H9 (cell line): ENCODE results near the gene CYSTM1. TPM values are rescaled to one million over a fixed set of nuclear protein-coding genes. Genes with fewer than 3 reads are reported as not detected.

ENCODE experiments used
- DNase-seq: peaks from one replicate; pipeline ENCODE4 v3.0.0-alpha.2; 2017
- H2AFZ ChIP-seq: one replicate; pipeline ENCODE4 v1.6.1; 2013; ENCODE audit warnings: mild to moderate bottlenecking, low read length, control low read depth, moderate library complexity
- H2AK5ac ChIP-seq: 2 replicates; pipeline ENCODE4 v1.6.1; 2013; ENCODE audit warnings: low read length, control low read depth, mixed read lengths; ENCODE audit not compliant: insufficient read length
- H2BK120ac ChIP-seq: one replicate; pipeline ENCODE4 v1.6.1; 2013; ENCODE audit warnings: low read depth, mild to moderate bottlenecking, low read length, control low read depth, inconsistent platforms; ENCODE audit not compliant: poor library complexity, severe bottlenecking
- H2BK12ac ChIP-seq: 2 replicates; pipeline ENCODE4 v1.6.1; 2013; ENCODE audit warnings: low read length, control low read depth, mixed read lengths, low read depth; ENCODE audit not compliant: insufficient read length
- H2BK15ac ChIP-seq: 2 replicates; pipeline ENCODE4 v1.6.1; 2013; ENCODE audit warnings: low read depth, low read length, control low read depth
- H2BK20ac ChIP-seq: one replicate; pipeline ENCODE4 v1.6.1; 2013; ENCODE audit warnings: low read depth, mild to moderate bottlenecking, low read length, control low read depth, inconsistent platforms; ENCODE audit not compliant: poor library complexity, severe bottlenecking
- H2BK5ac ChIP-seq: 2 replicates; pipeline ENCODE4 v1.6.1; 2013; ENCODE audit warnings: low read length, control low read depth, mixed read lengths; ENCODE audit not compliant: insufficient read length
- H3K14ac ChIP-seq: 2 replicates; pipeline ENCODE4 v1.6.1; 2013; ENCODE audit warnings: low read length, control low read depth; ENCODE audit not compliant: insufficient read depth
- H3K18ac ChIP-seq: 2 replicates; pipeline ENCODE4 v1.6.1; 2013; ENCODE audit warnings: low read depth, mild to moderate bottlenecking, mixed read lengths, low read length, control low read depth; ENCODE audit not compliant: insufficient read length
- H3K23ac ChIP-seq: 2 replicates; pipeline ENCODE4 v1.6.1; 2013; ENCODE audit warnings: low read length, control low read depth, mixed read lengths, low read depth; ENCODE audit not compliant: insufficient read length
- H3K23me2 ChIP-seq: 2 replicates; pipeline ENCODE4 v1.6.1; 2013; ENCODE audit warnings: low read depth, mild to moderate bottlenecking, mixed read lengths, low read length, control low read depth; ENCODE audit not compliant: insufficient read length, poor library complexity, severe bottlenecking
- H3K27ac ChIP-seq: 2 replicates; pipeline ENCODE4 v1.5.1; 2013; ENCODE audit warnings: low read length, control low read depth, mixed read lengths, low read depth; ENCODE audit not compliant: insufficient read length
- H3K27me3 ChIP-seq: 2 replicates; pipeline ENCODE4 v1.6.1; 2013; ENCODE audit warnings: low read length, control low read depth, inconsistent platforms; ENCODE audit not compliant: insufficient read depth
- H3K4ac ChIP-seq: 2 replicates; pipeline ENCODE4 v1.6.1; 2013; ENCODE audit warnings: low read depth, mild to moderate bottlenecking, control low read depth, inconsistent platforms, low read length, moderate library complexity
- H3K4me1 ChIP-seq: 2 replicates; pipeline ENCODE4 v1.6.1; 2013; ENCODE audit warnings: low read length, control low read depth, inconsistent platforms; ENCODE audit not compliant: insufficient read depth
- H3K4me2 ChIP-seq: 2 replicates; pipeline ENCODE4 v1.6.1; 2013; ENCODE audit warnings: low read length, control low read depth, mixed read lengths; ENCODE audit not compliant: insufficient read length, insufficient read depth
- H3K56ac ChIP-seq: 2 replicates; pipeline ENCODE4 v1.6.1; 2013; ENCODE audit warnings: low read depth, mild to moderate bottlenecking, mixed read lengths, low read length, control low read depth; ENCODE audit not compliant: insufficient read length
- H3K79me1 ChIP-seq: 2 replicates; pipeline ENCODE4 v1.6.1; 2013; ENCODE audit warnings: low read depth, mild to moderate bottlenecking, moderate library complexity, low read length, control low read depth, inconsistent platforms; ENCODE audit not compliant: insufficient read depth, poor library complexity, severe bottlenecking
- H3K79me2 ChIP-seq: 2 replicates; pipeline ENCODE4 v1.6.1; 2013; ENCODE audit warnings: low read length, control low read depth, inconsistent platforms; ENCODE audit not compliant: insufficient read depth
- H3K9ac ChIP-seq: 2 replicates; pipeline ENCODE4 v1.6.1; 2013; ENCODE audit warnings: low read length, control low read depth, mixed read lengths; ENCODE audit not compliant: insufficient read length; ENCODE audit errors: extremely low read depth
- H3K9me3 ChIP-seq: one replicate; pipeline ENCODE4 v1.6.1; 2013; ENCODE audit warnings: low read depth, low read length, inconsistent platforms; ENCODE audit not compliant: control insufficient read depth
- H3T11ph ChIP-seq: one replicate; pipeline ENCODE4 v1.6.1; 2013; ENCODE audit warnings: mild to moderate bottlenecking, low read length, control low read depth, inconsistent platforms
- H4K20me1 ChIP-seq: one replicate; pipeline ENCODE4 v1.6.1; 2013; ENCODE audit not compliant: control insufficient read depth, insufficient read length, insufficient read depth
- H4K5ac ChIP-seq: 2 replicates; pipeline ENCODE4 v1.6.1; 2013; ENCODE audit warnings: low read depth, mild to moderate bottlenecking, mixed read lengths, low read length, control low read depth; ENCODE audit not compliant: insufficient read length
- H4K8ac ChIP-seq: replicated peaks from 2 replicates; pipeline ENCODE4 v1.6.1; 2013; ENCODE audit warnings: low read length, control low read depth, mixed read lengths, low read depth; ENCODE audit not compliant: insufficient read length
- H4K91ac ChIP-seq: 2 replicates; pipeline ENCODE4 v1.6.1; 2013; ENCODE audit warnings: low read depth, mild to moderate bottlenecking, moderate library complexity, mixed read lengths, low read length, control low read depth; ENCODE audit not compliant: insufficient read length
- H3K27ac Mint-ChIP-seq, 3 experiments: 2 replicates in 2 of 3; 3 replicates in 1 of 3; pipeline ENCODE4 v1.8.0; 2020 to 2021; ENCODE audit warnings: mixed read lengths in 3 of 3, mild to moderate bottlenecking in 1 of 3, moderate library complexity in 1 of 3
- H3K27me3 Mint-ChIP-seq: 2 replicates; pipeline ENCODE4 v1.8.0; 2021; ENCODE audit warnings: low read depth, mild to moderate bottlenecking, moderate library complexity, mixed read lengths
- H3K36me3 Mint-ChIP-seq, 3 experiments: 2 replicates in 2 of 3; 3 replicates in 1 of 3; pipeline ENCODE4 v1.8.0; 2020 to 2021; ENCODE audit warnings: low read depth in 3 of 3, mixed read lengths in 3 of 3; ENCODE audit not compliant: insufficient read depth in 1 of 3
- H3K4me1 Mint-ChIP-seq, 2 experiments: 2 replicates each; pipeline ENCODE4 v1.8.0; 2020; ENCODE audit warnings: mixed read lengths in 2 of 2
- H3K4me3 Mint-ChIP-seq, 2 experiments: 2 replicates in 1 of 2; 3 replicates in 1 of 2; pipeline ENCODE4 v1.8.0; 2020 to 2021; ENCODE audit warnings: mild to moderate bottlenecking in 2 of 2, mixed read lengths in 2 of 2, moderate library complexity in 1 of 2
- H3K9me3 Mint-ChIP-seq, 2 experiments: 2 replicates in 1 of 2; 3 replicates in 1 of 2; pipeline ENCODE4 v1.8.0; 2020; ENCODE audit warnings: mild to moderate bottlenecking in 2 of 2, mixed read lengths in 2 of 2, moderate library complexity in 1 of 2
- CTCF ChIP-seq: fragments of 200-600 bp; sonication (generic); conservative IDR thresholded peaks from 3 replicates; pipeline ENCODE4 v1.8.0; 2021; ENCODE audit warnings: antibody characterized with exemption, mild to moderate bottlenecking
- WGBS: extraction: QIAGEN DNeasy Blood & Tissue Kit; methylation state at CpG from one replicate; pipeline ENCODE4 v1.1.7; 2013; ENCODE audit warnings: missing lambda C conversion rate, low lambda C conversion rate, mixed read lengths; ENCODE audit not compliant: insufficient read length; ENCODE audit errors: extremely low coverage; 5-methylcytosine and 5-hydroxymethylcytosine counted together
- total RNA-seq: library from RNA; stranded (reverse); gene quantifications from 2 replicates; pipeline ENCODE4 v1.2.1, GENCODE V29; 2021

CYSTM1 gene
- total RNA-seq, 1 experiment from 2014 or later, result 20.6 TPM

- Mint-ChIP-seq H3K9me3 (no peaks in the 10 kb centered on the region), H3K4me3 (no peak overlapping the region), H3K27ac (no peak overlapping the region), H3K27me3 (peaks cover 13% of the 10 kb centered on the region), H3K4me1 (no peaks in the 10 kb centered on the region), H3K36me3 (no peaks in the 10 kb centered on the region)
- H3K18ac ChIP-seq, result no peak overlapping the region
- no peak overlapping the region for H3K4ac ChIP-seq
- H2AFZ ChIP-seq, result no peak overlapping the region
- H2BK15ac ChIP-seq, result no peak overlapping the region
- no peak overlapping the region for H3K27ac ChIP-seq
- H3K27me3 ChIP-seq, result no peaks in the 10 kb centered on the region
- no peak overlapping the region for H3K9ac ChIP-seq
- no peak overlapping the region for H2BK20ac ChIP-seq
- H3K56ac ChIP-seq, result no peak overlapping the region
- no peaks in the 10 kb centered on the region for H3K23me2 ChIP-seq
- no peak overlapping the region for H2BK5ac ChIP-seq
- H3K79me1 ChIP-seq, result no peaks in the 10 kb centered on the region
- no peak overlapping the region for H3K4me2 ChIP-seq
- H3T11ph ChIP-seq, result no peak overlapping the region
- no peaks in the 10 kb centered on the region; the same call in 1 of the 2 replicates for H3K4me1 ChIP-seq
- no peak overlapping the region for H2BK120ac ChIP-seq
- TF ChIP-seq CTCF, result no peak
- no peak overlapping the region for H4K8ac ChIP-seq
- no peak overlapping the region for H4K5ac ChIP-seq
- no peak for DNase-seq
- no peaks in the 10 kb centered on the region for H3K79me2 ChIP-seq
- H2BK12ac ChIP-seq, result no peak overlapping the region
- no peak overlapping the region for H4K91ac ChIP-seq
- WGBS, result no CpG with 5 or more reads among the region's 2 CpGs
- no peaks in the 10 kb centered on the region for H3K9me3 ChIP-seq
- H3K14ac ChIP-seq, result no peak overlapping the region
- no peaks in the 10 kb centered on the region for H4K20me1 ChIP-seq
- no peak overlapping the region for H3K23ac ChIP-seq
- no peak overlapping the region for H2AK5ac ChIP-seq
Observed at GRCh38 chr5:140168371-140168770, 6.6 kb upstream of the CYSTM1 start.
